ENCODE data around the gene DNAH8. TPM values are rescaled to one million over a fixed set of nuclear protein-coding genes. Genes with fewer than 3 reads are reported as not detected.

The DNAH8 gene, protein sequence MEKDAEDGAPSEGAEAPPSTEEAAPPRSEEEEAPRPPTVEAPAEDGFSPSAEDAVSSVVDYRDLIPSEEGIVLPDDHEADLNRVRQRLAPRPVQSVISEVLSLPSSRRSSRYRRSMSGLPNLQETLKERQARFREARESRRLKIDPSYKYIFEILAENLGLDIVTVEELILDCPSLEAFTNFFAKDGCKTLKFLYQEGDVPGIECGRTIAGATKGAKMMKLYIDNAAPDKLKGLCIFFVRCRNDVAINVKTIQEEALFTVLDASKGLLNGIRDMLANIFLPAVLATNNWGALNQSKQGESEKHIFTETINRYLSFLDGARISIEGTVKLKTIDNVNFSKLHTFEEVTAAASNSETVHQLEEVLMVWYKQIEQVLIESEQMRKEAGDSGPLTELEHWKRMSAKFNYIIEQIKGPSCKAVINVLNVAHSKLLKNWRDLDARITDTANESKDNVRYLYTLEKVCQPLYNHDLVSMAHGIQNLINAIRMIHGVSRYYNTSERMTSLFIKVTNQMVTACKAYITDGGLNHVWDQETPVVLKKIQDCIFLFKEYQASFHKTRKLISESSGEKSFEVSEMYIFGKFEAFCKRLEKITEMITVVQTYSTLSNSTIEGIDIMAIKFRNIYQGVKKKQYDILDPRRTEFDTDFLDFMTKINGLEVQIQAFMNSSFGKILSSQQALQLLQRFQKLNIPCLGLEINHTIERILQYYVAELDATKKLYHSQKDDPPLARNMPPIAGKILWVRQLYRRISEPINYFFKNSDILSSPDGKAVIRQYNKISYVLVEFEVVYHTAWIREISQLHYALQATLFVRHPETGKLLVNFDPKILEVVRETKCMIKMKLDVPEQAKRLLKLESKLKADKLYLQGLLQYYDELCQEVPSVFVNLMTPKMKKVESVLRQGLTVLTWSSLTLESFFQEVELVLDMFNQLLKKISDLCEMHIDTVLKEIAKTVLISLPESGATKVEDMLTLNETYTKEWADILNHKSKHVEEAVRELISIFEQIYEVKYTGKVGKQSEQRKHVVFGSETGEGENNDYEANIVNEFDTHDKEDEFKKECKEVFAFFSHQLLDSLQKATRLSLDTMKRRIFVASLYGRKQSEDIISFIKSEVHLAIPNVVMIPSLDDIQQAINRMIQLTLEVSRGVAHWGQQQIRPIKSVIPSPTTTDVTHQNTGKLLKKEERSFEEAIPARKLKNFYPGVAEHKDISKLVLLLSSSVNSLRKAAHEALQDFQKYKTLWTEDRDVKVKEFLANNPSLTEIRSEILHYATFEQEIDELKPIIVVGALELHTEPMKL (N-terminal part only)
- total RNA-seq (ENCODE audit: insufficient read depth, low replicate concordance), result 0.24 TPM

DNA sequence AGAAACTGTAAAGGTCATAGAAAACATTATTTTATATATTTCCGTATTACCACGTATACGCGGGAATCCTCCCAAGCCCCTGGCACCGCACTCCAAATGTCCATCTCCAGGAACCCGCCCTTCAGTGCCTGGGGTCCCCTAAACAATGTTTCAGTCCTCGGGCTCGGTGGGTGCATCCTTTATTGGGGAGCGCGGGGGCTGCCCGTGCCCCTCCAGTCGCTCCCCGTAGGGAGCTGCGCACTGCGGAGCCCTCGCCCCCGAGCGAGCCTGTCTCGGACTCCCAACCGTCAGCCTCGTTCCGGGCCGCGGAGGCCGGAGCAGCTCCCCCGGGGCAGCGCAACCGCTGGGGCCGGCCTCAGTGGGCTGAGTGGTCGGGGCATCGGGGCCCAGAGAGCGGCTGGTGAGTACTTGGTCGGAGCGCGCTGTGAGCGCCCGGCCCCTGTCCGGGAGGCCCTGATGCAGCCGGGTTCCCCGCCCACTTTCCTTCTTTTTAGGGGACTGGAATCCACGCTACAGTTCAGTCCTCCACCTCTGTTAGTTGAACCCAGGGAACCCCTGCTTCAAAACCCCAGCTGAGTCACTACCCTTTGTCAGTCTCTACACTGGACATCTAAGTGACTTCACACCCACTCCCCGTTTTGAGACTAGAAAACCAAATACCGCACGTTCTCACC, at the start of gene DNAH8:
TSS of gene DNAH8 (plus strand) at position 296 of the 674 bp plus-strand sequence. CDS start 7,499 bp downstream, outside the sequence.
- DNase-seq (ENCODE audit: low spot score), result peak; percentile 16

DNA sequence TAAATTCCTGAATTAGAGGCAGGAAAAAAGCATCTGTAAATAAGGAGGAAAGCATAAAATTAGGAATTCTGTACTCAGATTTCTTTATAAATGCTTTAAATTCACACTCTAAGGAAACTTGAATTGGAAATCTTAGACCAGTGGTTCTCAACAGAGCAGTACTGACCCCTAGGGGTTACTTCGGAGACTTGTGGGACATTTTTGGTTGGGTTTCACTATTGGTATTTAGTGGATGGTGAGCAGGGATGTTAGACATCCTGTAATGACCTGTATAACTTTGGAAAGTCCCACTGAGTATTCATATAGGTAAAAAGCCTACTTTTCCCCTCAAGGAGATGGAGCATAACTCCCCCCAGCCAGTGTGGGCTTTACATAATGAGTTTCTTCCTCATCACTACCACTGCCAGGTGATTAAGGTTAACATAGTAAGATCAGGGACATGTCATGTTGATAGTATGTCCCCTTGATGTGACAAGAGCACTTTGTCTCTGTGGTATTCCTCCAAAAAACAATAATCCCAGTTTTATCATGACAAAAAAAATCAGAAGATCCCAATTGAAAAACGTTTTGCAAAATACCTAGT, 43.1 kb upstream of the DNAH8 start:
- DNase-seq (ENCODE audit: low spot score), result peak; percentile 59

DNA sequence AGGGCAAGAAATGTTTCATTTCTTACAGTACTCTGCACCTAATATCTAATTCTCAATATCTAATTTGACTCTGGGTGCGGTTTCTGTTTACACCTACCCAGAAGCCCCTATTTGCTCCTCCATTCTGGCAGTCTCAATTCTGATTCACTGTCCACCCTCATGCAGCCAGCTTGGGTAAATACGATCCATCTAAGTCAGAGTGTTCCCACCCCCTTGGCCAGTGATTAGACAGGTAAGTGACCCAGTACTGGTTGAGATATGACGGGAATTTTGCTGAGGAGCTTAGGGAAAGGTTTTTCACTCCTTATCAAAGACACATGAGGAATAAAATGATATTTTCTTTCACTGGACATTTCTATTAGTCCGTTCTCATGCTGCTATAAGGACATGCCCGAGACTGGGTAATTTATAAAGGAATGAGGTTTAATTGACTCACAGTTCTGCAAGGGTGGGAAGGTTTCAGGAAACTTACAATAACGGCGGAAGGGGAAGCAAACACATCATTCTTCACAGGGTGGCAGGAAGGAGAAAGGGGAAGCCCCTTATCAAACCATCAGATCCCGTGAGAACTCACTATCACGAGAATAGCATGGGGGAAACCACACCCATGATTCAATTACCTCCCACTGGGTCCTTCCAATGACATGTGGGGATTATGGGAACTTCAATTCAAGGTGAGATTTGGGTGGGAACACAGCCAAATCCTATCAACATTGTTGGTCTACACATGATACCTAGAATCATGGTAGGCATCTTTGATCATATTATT, 41.5 kb upstream of the DNAH8 start:
- no peak for DNase-seq (ENCODE audit: low spot score)

DNA sequence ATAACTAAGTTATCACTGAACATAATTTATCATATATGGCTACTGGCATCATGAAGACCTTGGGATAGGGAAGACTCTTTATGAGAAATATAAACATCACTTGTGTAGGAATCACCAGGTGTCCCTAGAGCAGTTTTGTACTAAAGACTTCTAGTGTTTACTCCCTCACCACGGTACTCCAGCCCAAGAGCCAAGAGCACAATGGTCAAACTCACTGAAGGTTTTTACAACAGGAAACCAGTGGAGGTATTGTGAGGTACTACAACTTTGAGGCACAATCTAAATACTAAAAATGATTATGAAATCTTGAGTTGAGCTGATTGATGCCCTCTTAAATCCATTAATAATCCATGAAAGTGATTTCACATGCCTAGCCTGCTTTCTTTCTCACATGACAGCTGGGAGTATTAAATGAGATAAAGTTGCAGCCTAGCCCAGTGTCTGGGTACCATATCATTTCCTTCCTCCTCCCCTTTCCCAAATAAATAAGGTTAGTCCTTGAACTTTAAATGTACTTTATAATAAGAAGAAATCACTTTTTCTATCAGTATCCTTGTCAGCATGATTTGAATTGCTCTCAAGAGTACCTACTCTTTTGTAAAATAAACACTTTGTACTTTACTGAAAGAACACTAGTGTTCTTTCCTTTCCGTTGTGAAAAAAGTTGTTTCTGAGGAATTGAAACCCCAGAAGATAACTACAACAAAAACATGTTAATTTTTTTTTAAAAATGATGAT, 38.7 kb upstream of the DNAH8 start:
- peak; percentile 50 for DNase-seq (ENCODE audit: low spot score)

DNA sequence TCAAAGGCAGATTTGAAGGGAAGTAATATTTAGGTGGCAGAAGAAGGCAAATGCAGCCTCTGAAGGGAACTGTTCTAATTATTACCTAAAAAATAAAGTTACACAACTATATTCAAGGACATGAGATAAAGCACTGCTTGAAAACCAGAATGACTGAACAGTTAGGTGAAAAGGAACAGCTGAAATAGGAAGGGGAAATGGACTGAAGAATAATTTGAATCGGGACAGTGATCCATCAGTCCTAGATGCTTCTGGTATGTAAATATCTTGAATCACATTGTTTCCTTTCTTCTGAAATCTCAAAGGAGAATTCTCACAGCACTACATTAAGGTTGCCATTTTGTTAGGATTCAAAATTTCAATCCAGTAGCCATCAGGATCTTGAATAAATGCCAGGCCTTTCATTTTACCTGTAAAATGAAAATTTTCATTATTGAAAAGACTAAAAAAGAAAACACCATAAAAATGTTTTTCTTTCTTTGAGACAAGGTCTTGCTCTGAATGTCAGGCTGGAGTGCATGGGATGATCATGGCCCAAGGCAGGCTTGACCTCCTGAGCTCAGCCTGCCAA, 38.1 kb upstream of the DNAH8 start:
- no peak for DNase-seq (ENCODE audit: low spot score)

- DNase-seq (ENCODE audit: low spot score), result no peak
Observed at GRCh38 chr6:38678178-38678760, 36.8 kb upstream of the DNAH8 start.

DNA sequence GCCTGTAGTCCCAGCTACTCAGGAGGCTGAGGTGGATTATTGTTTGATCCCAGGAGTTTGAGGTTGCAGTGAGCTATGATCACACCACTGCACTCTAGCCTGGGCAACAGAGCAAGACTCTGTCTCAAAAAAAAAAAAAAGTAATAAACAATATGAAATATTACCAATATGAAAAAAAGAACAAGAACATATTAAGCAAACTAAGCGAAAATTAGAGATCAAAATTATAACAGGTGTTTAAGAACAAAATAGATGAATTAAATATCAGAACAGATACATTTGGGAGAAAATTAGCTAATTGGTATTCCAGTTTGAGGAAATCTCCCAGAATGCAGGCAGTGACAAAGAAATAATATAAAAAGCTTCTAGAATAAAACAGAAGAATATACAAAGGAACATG, 35.4 kb upstream of the DNAH8 start:
- no peak for DNase-seq (ENCODE audit: low spot score)

GRCh38 chr6:38681850-38682249, 33.3 kb upstream of the DNAH8 start:
- no peak for DNase-seq (ENCODE audit: low spot score)

DNA sequence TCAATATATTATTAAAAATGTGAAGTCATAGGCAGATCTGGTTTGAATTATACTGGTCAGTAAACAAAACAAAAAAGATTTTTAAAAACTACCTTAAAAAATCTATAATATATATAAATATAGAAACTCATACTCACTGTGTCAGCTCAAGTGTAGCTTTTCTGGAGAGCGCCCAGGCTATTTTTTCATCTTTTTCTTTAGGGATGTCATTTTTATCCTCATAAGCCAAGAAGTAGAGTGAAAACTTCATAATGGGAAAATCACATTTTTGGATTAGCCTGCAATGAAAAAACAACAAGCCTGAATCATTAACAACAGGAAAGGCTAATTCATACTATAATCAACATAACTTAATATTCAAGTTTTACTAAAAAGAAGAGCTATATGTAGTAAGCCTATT, 30.9 kb upstream of the DNAH8 start:
- DNase-seq (ENCODE audit: low spot score), result no peak

- DNase-seq (ENCODE audit: low spot score), result no peak
Observed at GRCh38 chr6:38684904-38685303, 30.2 kb upstream of the DNAH8 start.

- no peak for DNase-seq (ENCODE audit: low spot score)
Observed at GRCh38 chr6:38686270-38687042, 28.7 kb upstream of the DNAH8 start.

DNA sequence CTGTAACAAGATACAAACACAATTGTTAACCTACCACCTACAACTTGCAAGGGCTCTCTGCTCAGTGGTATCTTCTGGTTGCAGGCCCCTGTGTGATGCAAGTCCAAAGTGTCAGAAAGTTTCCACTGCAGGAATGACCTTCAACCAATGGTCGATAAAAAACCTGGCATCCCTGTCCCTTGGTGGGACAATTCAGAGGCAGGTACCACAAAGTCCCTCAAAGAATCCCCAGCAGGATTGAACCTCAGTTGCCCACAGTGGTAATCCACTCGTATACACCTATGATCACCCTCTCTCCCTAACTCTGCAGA, 28.1 kb upstream of the DNAH8 start:
- no peak for DNase-seq (ENCODE audit: low spot score)

- no peak for DNase-seq (ENCODE audit: low spot score)
Observed at GRCh38 chr6:38687549-38687948, 27.6 kb upstream of the DNAH8 start.

DNA sequence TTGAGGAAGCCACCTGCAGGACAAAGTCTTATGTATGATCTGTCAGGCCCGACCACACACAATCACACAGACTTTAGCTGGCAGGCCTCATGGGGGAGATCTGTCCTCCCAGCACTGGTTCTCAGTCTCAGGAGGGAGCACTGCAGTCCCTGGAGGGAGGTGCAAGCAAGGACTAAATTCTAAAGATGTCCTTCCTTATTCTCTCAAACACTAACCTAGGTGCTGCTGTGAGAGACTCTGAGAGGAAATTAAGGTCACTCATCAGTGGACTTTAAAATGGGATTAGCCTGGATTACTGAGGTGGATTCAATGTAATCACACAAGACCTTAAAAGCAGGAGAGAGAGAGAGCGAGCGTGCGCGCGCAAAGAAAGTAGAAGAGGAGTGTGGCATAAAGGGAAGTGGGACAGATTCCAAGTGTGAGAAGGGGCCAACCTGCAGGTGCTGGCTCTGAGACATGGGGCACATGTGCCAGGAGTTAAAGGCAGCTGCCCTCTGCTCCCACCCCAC, 26.5 kb upstream of the DNAH8 start:
- DNase-seq (ENCODE audit: low spot score), result no peak

DNA sequence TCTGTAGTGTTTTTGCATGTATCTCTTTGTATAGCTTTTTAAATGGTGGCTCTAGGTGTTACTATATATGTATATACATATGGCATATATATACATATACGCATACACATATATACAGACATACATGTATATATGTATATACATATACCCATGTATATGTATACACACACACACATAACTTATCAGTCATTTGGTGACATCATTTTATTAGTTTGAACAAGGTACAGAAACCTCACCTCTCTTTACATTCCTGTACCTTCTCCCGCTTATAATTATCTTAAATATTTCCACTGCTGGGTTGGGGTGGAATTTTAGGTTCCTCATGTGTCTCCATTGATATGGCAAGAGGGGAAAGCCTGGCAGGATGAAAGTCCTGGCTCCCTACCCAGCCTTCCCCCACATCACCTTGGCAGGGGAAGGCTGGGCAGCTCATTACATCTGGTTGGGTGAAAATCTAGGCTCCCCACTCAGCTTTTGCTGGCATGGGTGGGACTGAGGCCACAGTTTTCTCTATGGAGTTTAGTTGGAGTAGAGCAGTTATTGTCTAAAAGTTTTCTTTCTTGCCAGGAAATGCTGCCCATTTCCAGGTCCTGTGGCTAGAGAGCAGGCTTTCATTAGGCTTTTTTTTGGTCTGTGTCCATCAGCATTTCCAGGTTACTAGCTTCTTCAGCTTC, 19.7 kb upstream of the DNAH8 start:
- DNase-seq (ENCODE audit: low spot score), result no peak

GRCh38 chr6:38695933-38696332, 19.2 kb upstream of the DNAH8 start:
- DNase-seq (ENCODE audit: low spot score), result no peak

GRCh38 chr6:38696345-38696744, 18.8 kb upstream of the DNAH8 start:
- no peak for DNase-seq (ENCODE audit: low spot score)
